GM12865 (cell line): ENCODE data around the gene PDGFD.

Source experiments
- DNase-seq: peaks from one replicate; pipeline ENCODE4 v3.0.0; 2010; ENCODE audit warnings: low read depth
- H3K4me3 ChIP-seq: 2 replicates; pipeline ENCODE4 v1.5.1; 2011; ENCODE audit warnings: mild to moderate bottlenecking, low read depth, low read length, control low read depth
- CTCF ChIP-seq: IDR thresholded peaks from 2 replicates; pipeline ENCODE4 v1.5.1; 2011; ENCODE audit warnings: low read length, control low read depth, low read depth, inconsistent platforms; ENCODE audit not compliant: insufficient read depth; ENCODE audit errors: missing control alignments

The PDGFD gene

GRCh38 chr11:104024572-104024971, 139.4 kb downstream of the PDGFD start:
- no peak for TF ChIP-seq CTCF
- H3K4me3 ChIP-seq = no peak overlapping the region
- DNase-seq = no peak

DNA sequence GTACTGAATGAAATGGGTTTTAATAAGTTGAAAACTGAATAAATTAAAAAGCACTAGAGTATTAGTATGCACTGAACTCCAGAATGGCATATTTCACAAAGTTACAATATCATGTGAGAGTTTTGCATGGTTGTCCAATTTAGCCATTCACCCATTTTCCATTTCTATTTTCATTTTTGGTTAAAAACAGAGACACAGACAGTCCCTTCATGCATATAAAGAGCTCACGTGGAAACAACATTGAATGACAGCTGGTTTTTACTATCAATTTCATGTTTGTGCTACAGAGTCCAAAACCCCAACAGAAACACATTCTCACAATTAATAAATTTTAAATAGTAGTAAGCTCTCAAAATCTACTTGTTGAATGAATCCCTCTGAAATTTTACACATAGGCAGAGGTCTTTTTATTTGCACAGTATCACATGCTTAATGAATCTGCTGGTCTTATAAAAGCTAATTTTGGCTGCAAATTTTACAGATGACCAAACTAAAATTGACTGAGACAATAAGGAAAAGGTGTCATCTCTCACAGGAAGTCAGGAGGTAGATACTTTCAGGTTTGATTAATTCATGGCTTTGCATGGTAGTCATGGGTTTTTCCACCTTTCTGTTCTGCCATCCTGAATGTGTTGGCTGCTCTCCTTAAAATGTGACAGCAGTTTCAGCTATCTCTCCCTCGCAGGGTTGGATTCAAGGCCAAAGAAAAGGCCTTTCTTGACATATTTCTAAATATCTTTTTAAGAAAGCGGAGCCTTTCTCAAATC, 148.1 kb downstream of the PDGFD start:
- peak; percentile 50 for DNase-seq
- TF ChIP-seq CTCF = no peak
- no peak overlapping the region for H3K4me3 ChIP-seq

- no peak for TF ChIP-seq CTCF
- no peak for DNase-seq
- H3K4me3 ChIP-seq = no peak overlapping the region
Observed at GRCh38 chr11:104011044-104011443, 152.9 kb downstream of the PDGFD start.

DNA sequence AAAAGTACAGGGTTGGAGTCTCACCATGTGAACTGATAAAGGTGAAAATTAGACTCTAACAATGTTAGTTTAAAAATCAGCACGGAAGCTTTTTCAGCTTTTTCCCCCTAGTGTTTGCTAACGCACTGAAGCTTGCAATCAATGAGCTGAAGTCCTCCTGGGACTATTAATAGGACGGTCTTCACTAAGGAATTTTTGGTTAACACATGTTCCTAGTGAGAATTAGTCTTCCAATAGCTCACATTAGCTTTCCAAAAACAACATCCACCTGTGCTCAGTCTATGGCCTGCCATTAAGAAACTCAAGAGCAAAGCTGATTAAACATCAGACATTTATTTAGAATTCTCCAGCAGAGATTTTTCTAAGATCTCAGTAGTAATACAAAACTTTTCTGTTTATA, 154.2 kb downstream of the PDGFD start:
- no peak for TF ChIP-seq CTCF
- H3K4me3 ChIP-seq = no peak overlapping the region
- no peak for DNase-seq

- H3K4me3 ChIP-seq = no peak overlapping the region
- no peak for DNase-seq
- TF ChIP-seq CTCF = no peak
Observed at GRCh38 chr11:104005234-104005855, 158.6 kb downstream of the PDGFD start.

GRCh38 chr11:104003491-104003890, 160.5 kb downstream of the PDGFD start:
- DNase-seq = no peak
- no peak for TF ChIP-seq CTCF

More at GRCh38 chr11:104003491-104003890, 160.5 kb downstream of the PDGFD start:
- H3K4me3 ChIP-seq = no peak overlapping the region
